22Rv1 (cell line): ENCODE measurements around the gene WNT16.

Source experiments
- CTCF ChIP-seq: fragments of 450-650 bp; IDR thresholded peaks from 2 replicates; pipeline ENCODE4 v1.5.1; 2017; ENCODE audit warnings: mild to moderate bottlenecking
- ZFX ChIP-seq: fragments of 450-650 bp; IDR thresholded peaks from 2 replicates; pipeline ENCODE4 v1.6.1; 2017; ENCODE audit warnings: antibody characterized with exemption, borderline replicate concordance

DNA sequence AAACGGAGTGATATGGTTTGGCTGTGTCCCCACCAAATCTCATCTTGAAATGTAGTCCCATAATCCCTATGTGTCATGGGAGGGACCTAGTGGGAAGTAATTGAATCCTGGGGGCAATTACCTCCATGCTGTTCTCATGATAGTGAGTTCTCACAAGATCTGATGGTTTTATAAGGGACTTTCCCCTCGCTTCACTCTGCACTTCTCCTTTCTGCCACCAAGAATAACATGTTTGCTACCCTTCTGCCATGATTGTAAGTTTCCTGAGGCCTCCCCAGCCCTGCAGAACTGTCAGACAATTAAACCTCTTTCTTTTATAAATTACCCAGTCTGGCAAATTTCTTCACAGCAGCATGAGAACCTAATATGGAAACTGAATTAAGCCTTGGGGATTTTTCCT lies 48.2 kb downstream of the WNT16 start:
- no peak for TF ChIP-seq ZFX
- no peak for TF ChIP-seq CTCF
